ENCODE measurements around the gene SGSH. TPM values are rescaled to one million over a fixed set of nuclear protein-coding genes. Genes with fewer than 3 reads are reported as not detected.

SGSH gene
- total RNA-seq, 1 donor = 15.9 TPM

DNA sequence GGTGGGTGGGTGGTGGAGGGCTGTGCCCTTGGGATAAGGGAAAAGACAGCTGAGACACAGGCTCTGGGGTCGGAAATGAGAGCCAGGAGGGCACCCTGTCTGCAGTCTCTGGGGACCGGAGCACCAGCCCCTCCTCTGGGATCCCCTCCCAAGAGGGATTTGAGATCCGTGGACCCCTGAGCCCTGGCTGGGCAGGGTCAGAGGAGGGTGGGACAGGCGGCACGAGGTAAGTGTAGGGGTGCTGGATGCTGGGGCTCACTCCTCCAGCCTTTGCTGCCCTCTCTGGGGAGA, 425 bp downstream of the SGSH start:
- H3K4me2 ChIP-seq (ENCODE audit: insufficient read depth, low read length) = peak overlapping the region; percentile 98
- H3K36me3 ChIP-seq (ENCODE audit: insufficient read depth, low read length) = peaks cover 12% of the 10 kb centered on the region
- H3K27me3 ChIP-seq (ENCODE audit: insufficient read depth, low read length) = no peaks in the 10 kb centered on the region
- H3K4me1 ChIP-seq (ENCODE audit: insufficient read depth, low read length) = peaks cover 11% of the 10 kb centered on the region
- peaks cover 31% of the 10 kb centered on the region for H4K20me1 ChIP-seq (ENCODE audit: insufficient read depth, low read length)
- peak overlapping the region; percentile 75 for H3K27ac ChIP-seq (ENCODE audit: low read depth, low read length)
- peak overlapping the region; percentile 82 for H2AFZ ChIP-seq (ENCODE audit: low read length)
- peak overlapping the region; percentile 93 for H3K4me3 ChIP-seq (ENCODE audit: insufficient read depth, low read length)
- peaks cover 30% of the 10 kb centered on the region for H3K79me2 ChIP-seq (ENCODE audit: insufficient read depth, low read length)
- TF ChIP-seq, protein P1, sequence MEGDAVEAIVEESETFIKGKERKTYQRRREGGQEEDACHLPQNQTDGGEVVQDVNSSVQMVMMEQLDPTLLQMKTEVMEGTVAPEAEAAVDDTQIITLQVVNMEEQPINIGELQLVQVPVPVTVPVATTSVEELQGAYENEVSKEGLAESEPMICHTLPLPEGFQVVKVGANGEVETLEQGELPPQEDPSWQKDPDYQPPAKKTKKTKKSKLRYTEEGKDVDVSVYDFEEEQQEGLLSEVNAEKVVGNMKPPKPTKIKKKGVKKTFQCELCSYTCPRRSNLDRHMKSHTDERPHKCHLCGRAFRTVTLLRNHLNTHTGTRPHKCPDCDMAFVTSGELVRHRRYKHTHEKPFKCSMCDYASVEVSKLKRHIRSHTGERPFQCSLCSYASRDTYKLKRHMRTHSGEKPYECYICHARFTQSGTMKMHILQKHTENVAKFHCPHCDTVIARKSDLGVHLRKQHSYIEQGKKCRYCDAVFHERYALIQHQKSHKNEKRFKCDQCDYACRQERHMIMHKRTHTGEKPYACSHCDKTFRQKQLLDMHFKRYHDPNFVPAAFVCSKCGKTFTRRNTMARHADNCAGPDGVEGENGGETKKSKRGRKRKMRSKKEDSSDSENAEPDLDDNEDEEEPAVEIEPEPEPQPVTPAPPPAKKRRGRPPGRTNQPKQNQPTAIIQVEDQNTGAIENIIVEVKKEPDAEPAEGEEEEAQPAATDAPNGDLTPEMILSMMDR (IDR thresholded peaks at IDR 0.05; ENCODE audit: extremely low read depth, low read depth, low read length) = no peak
- no peaks in the 10 kb centered on the region for H3K9me3 ChIP-seq (ENCODE audit: low read depth, low read length)
- DNase-seq (ENCODE audit: insufficient read length, low spot score, missing footprints) = no peak

DNA sequence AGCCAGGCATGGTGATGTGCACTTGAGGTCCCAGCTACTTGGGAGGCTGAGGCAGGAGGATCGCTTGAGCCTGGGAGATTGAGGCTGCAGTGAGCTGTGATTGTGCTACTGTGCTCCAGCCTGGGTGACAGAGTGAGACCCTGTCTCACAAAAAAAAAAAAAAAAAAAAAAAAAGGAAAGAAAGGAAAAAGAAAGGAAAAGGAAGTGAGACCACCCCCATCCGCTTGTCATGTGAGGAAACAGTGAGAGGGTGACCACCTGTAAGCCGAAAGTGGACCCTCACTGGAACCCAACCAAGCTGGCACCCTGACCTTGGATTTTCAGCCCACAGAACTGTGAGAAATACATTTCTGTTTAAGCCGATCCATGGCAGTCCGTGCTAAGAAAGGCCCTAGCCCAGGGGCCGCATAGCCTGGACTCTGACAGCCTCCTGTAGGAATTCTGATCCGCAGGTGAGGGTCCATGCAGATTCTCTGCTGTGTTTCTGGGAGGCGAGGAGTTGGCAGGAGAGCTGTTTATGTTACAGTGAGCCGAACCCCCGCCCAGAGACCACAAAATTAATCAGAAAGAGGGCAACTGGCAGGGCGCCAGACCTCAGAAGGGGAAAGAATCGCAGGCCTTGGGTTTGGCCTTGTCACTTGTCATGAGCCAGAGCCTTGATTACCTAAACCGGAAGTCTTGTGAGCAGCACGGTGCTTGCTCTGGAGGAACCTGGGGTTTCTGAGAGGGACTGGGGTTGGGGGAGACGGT, 945 bp downstream of the SGSH start:
- Histone ChIP-seq H3K4me1 (ENCODE audit: insufficient read depth, low read length) (peaks cover 11% of the 10 kb centered on the region), H3K27me3 (ENCODE audit: insufficient read depth, low read length) (no peaks in the 10 kb centered on the region), H2AFZ (ENCODE audit: low read length) (peak overlapping the region; percentile 82), H3K9me3 (ENCODE audit: low read depth, low read length) (no peaks in the 10 kb centered on the region), H3K79me2 (ENCODE audit: insufficient read depth, low read length) (peaks cover 30% of the 10 kb centered on the region), H3K4me3 (ENCODE audit: insufficient read depth, low read length) (peak overlapping the region; percentile 93), H3K4me2 (ENCODE audit: insufficient read depth, low read length) (peak overlapping the region; percentile 98), H3K36me3 (ENCODE audit: insufficient read depth, low read length) (peaks cover 12% of the 10 kb centered on the region), H3K27ac (ENCODE audit: low read depth, low read length) (peak overlapping the region; percentile 75), H4K20me1 (ENCODE audit: insufficient read depth, low read length) (peaks cover 31% of the 10 kb centered on the region)
- TF ChIP-seq, protein P1 (IDR thresholded peaks at IDR 0.05; ENCODE audit: extremely low read depth, low read depth, low read length) = no peak
- DNase-seq (ENCODE audit: insufficient read length, low spot score, missing footprints) = peak; percentile 96

- H3K4me1 ChIP-seq (ENCODE audit: insufficient read depth, low read length) = peaks cover 11% of the 10 kb centered on the region
- no peak overlapping the region for H3K4me3 ChIP-seq (ENCODE audit: insufficient read depth, low read length)
- peaks cover 30% of the 10 kb centered on the region for H3K79me2 ChIP-seq (ENCODE audit: insufficient read depth, low read length)
- H3K4me2 ChIP-seq (ENCODE audit: insufficient read depth, low read length) = no peak overlapping the region
- DNase-seq (ENCODE audit: insufficient read length, low spot score, missing footprints) = peak; percentile 60
- TF ChIP-seq, protein P1 (IDR thresholded peaks at IDR 0.05; ENCODE audit: extremely low read depth, low read depth, low read length) = no peak
- no peak overlapping the region for H2AFZ ChIP-seq (ENCODE audit: low read length)
- peaks cover 12% of the 10 kb centered on the region for H3K36me3 ChIP-seq (ENCODE audit: insufficient read depth, low read length)
- H4K20me1 ChIP-seq (ENCODE audit: insufficient read depth, low read length) = peaks cover 31% of the 10 kb centered on the region
- H3K9me3 ChIP-seq (ENCODE audit: low read depth, low read length) = no peaks in the 10 kb centered on the region
- no peaks in the 10 kb centered on the region for H3K27me3 ChIP-seq (ENCODE audit: insufficient read depth, low read length)
- H3K27ac ChIP-seq (ENCODE audit: low read depth, low read length) = no peak overlapping the region
Measured at GRCh38 chr17:80218391-80218790, 1.7 kb downstream of the SGSH start.

DNA sequence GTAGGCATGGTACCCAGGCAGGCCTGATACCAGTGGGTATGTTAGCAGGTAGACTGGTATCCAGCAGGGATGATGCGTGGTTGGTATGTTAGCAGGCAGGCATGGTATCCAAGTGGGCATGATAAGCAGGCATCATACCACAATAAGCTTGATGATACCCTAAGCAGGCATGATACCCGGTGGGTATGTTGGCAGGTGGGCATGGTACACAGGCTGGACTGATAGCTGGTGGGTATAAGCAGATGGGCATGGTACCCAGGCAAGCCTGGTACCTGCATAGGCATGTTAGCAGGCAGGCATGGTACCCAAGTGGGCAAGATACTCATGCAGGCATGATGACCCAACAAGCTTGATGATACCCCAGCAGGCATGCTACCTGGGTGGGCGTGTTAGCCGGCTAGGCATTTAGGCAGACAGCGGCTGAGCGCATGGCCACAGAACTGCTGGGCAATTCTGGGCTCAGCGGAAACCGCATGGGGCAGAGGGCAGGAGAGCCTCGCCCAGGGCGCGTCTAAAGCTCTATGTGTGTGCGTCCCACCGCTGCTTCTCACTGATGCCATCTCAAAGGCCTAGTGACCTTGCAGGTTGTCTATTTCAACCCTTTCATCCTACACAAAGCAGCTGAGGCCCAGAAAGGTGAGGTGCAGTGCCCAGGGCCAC, 2.3 kb downstream of the SGSH start:
- no peak overlapping the region for H2AFZ ChIP-seq (ENCODE audit: low read length)
- H3K9me3 ChIP-seq (ENCODE audit: low read depth, low read length) = no peaks in the 10 kb centered on the region
- no peak overlapping the region for H3K4me3 ChIP-seq (ENCODE audit: insufficient read depth, low read length)
- no peak overlapping the region for H3K4me2 ChIP-seq (ENCODE audit: insufficient read depth, low read length)
- no peak overlapping the region for H3K27ac ChIP-seq (ENCODE audit: low read depth, low read length)
- peaks cover 30% of the 10 kb centered on the region for H3K79me2 ChIP-seq (ENCODE audit: insufficient read depth, low read length)
- H3K4me1 ChIP-seq (ENCODE audit: insufficient read depth, low read length) = peaks cover 11% of the 10 kb centered on the region
- TF ChIP-seq, protein P1 (IDR thresholded peaks at IDR 0.05; ENCODE audit: extremely low read depth, low read depth, low read length) = no peak
- no peaks in the 10 kb centered on the region for H3K27me3 ChIP-seq (ENCODE audit: insufficient read depth, low read length)
- peaks cover 12% of the 10 kb centered on the region for H3K36me3 ChIP-seq (ENCODE audit: insufficient read depth, low read length)
- peak; percentile 86 for DNase-seq (ENCODE audit: insufficient read length, low spot score, missing footprints)
- peaks cover 26% of the 10 kb centered on the region for H4K20me1 ChIP-seq (ENCODE audit: insufficient read depth, low read length)

Data from osteoblast (primary cell).